ENCODE results near the gene CT47C1.

CT47C1 gene

DNA sequence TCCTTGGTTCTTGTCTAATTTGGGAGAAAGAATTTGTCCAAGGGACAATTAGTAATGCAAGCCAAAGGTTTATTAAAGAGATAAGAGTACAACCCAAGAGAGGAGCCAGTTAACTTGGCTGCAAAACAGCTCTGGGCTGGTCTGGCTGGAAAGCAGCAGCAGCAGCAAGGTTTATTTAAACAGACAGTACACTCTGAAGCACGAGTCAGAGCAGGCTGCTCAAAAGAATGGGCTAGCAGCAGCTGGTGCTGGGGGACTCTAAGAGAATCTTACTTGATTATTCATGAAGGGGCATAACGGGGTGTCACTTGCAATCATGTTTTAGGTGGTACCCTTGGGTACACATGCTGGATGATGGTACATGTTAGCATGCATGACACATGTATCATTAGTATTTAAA is 17.1 kb upstream of the CT47C1 start (continued):
- TF ChIP-seq, protein P1, sequence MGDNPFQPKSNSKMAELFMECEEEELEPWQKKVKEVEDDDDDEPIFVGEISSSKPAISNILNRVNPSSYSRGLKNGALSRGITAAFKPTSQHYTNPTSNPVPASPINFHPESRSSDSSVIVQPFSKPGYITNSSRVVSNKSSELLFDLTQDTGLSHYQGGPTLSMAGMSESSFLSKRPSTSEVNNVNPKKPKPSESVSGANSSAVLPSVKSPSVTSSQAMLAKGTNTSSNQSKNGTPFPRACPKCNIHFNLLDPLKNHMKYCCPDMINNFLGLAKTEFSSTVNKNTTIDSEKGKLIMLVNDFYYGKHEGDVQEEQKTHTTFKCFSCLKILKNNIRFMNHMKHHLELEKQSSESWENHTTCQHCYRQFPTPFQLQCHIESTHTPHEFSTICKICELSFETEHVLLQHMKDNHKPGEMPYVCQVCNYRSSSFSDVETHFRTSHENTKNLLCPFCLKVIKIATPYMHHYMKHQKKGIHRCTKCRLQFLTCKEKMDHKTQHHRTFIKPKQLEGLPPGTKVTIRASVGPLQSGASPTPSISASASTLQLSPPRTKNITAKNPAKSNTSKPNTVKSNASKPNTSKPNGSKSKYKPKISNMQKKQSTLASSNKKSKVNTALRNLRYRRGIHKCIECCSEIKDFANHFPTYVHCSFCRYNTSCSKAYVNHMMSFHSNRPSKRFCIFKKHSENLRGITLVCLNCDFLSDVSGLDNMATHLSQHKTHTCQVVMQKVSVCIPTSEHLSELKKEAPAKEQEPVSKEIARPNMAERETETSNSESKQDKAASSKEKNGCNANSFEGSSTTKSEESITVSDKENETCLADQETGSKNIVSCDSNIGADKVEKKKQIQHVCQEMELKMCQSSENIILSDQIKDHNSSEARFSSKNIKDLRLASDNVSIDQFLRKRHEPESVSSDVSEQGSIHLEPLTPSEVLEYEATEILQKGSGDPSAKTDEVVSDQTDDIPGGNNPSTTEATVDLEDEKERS (tag by site-specific recombination; IDR thresholded peaks at IDR 0.05): no peak

DNA sequence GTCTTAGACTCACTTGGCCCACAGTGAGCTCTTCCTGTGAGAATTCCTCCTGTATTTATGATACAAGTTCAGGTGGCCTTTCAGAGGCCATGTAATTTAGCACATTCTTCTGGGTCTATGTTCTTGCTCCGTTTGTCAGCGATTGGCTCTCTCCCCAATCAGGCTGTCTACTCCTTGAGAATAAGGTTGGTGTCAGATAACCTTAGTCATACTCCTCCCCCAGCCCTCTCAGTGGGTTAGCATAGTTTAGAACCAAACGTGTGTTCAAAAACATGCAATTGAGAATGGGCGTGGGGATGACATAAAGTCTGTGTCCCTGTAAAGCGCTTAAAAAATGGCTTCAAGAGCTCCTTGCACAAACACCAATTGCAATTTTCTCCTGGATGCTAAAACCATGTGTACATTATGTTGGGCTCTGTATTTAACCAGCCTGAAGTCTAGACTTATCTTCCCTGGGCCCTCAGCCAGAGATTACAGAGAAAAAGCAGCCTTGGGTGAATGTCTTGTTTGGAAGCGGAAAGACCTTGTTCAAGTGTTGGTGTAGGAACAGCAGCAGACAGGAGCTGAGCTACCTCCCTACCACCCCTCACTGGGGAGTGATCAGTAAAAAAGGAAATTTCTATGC is 9.9 kb upstream of the CT47C1 start:
- Histone ChIP-seq H3K4me1 (ENCODE audit: control insufficient read depth, insufficient read depth, low read length) (no peaks in the 10 kb centered on the region), H3K36me3 (ENCODE audit: control insufficient read depth in 2 of 2, insufficient read depth in 1 of 2, low read length in 2 of 2) (no peaks in the 10 kb centered on the region), H3K4me3 (ENCODE audit: low read depth, low read length) (no peak overlapping the region), H3K9me3 (ENCODE audit: control insufficient read depth, insufficient read depth, low read depth, low read length) (no peaks in the 10 kb centered on the region), H3K27ac (ENCODE audit: extremely low read depth, low read depth, low read length) (no peak overlapping the region)
- ChIA-PET POLR2A (no interaction called here), CTCF (interaction anchor here (0.6 to 7.7 kb wide), 6 partner anchors 58 to 295 kb away, joined by 3 to 42 read pairs (median 4); no protein-coding TSS in a partner anchor)
- TF ChIP-seq KLF9 (tag by site-specific recombination; IDR thresholded peaks at IDR 0.05; ENCODE audit: low read depth) (no peak), ZNF610 (tag by site-specific recombination; IDR thresholded peaks at IDR 0.05; ENCODE audit: borderline replicate concordance) (no peak), ZNF629 (tag by site-specific recombination; IDR thresholded peaks at IDR 0.05) (0 out of 2 replicates have a peak, but pooled peaks have one; percentile 14), ZBTB17 (tag by site-specific recombination; IDR thresholded peaks at IDR 0.05) (peak; percentile 30; the same call in 1 of the 2 replicates), SP7 (tag by site-specific recombination; IDR thresholded peaks at IDR 0.05) (peak; percentile 75), MZF1 (tag by site-specific recombination; IDR thresholded peaks at IDR 0.05; ENCODE audit: borderline replicate concordance) (no peak), ZNF423 (tag by site-specific recombination; IDR thresholded peaks at IDR 0.05) (no peak), ZBTB20 (tag by site-specific recombination; IDR thresholded peaks at IDR 0.05) (peak; percentile 23; the same call in 1 of the 2 replicates), TRIM28 (IDR thresholded peaks at IDR 0.05; ENCODE audit: borderline replicate concordance, low read length) (peak; percentile 86)
- TF ChIP-seq, protein P2, sequence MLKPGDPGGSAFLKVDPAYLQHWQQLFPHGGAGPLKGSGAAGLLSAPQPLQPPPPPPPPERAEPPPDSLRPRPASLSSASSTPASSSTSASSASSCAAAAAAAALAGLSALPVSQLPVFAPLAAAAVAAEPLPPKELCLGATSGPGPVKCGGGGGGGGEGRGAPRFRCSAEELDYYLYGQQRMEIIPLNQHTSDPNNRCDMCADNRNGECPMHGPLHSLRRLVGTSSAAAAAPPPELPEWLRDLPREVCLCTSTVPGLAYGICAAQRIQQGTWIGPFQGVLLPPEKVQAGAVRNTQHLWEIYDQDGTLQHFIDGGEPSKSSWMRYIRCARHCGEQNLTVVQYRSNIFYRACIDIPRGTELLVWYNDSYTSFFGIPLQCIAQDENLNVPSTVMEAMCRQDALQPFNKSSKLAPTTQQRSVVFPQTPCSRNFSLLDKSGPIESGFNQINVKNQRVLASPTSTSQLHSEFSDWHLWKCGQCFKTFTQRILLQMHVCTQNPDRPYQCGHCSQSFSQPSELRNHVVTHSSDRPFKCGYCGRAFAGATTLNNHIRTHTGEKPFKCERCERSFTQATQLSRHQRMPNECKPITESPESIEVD (tag by site-specific recombination; IDR thresholded peaks at IDR 0.05): peak; percentile 70
- TF ChIP-seq, protein P3, sequence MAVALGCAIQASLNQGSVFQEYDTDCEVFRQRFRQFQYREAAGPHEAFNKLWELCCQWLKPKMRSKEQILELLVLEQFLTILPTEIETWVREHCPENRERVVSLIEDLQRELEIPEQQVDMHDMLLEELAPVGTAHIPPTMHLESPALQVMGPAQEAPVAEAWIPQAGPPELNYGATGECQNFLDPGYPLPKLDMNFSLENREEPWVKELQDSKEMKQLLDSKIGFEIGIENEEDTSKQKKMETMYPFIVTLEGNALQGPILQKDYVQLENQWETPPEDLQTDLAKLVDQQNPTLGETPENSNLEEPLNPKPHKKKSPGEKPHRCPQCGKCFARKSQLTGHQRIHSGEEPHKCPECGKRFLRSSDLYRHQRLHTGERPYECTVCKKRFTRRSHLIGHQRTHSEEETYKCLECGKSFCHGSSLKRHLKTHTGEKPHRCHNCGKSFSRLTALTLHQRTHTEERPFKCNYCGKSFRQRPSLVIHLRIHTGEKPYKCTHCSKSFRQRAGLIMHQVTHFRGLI (tag by site-specific recombination; IDR thresholded peaks at IDR 0.05): peak; percentile 79; the same call in 1 of the 2 replicates
- TF ChIP-seq, protein P4, sequence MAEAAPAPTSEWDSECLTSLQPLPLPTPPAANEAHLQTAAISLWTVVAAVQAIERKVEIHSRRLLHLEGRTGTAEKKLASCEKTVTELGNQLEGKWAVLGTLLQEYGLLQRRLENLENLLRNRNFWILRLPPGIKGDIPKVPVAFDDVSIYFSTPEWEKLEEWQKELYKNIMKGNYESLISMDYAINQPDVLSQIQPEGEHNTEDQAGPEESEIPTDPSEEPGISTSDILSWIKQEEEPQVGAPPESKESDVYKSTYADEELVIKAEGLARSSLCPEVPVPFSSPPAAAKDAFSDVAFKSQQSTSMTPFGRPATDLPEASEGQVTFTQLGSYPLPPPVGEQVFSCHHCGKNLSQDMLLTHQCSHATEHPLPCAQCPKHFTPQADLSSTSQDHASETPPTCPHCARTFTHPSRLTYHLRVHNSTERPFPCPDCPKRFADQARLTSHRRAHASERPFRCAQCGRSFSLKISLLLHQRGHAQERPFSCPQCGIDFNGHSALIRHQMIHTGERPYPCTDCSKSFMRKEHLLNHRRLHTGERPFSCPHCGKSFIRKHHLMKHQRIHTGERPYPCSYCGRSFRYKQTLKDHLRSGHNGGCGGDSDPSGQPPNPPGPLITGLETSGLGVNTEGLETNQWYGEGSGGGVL (tag by site-specific recombination; IDR thresholded peaks at IDR 0.05): no peak

DNA sequence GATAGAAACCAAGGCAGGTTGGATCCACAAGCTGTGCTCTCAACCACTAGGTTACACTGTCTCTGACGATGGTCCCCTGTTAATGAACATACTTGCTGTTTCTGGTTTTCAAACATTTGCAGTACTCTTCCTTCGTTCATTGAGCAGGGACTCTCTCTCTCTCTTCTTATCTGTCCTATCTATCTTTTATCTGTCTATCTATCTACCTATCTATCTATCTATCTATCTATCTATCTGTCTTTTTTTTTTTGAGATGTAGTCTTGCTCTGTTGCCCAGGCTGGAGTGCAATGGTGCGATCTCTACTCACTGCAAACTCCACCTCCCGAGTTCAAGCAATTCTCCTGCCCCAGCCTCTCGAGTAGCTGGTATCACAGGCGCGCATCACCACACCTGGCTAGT is 9.4 kb upstream of the CT47C1 start:
- H3K9me3 ChIP-seq (ENCODE audit: control insufficient read depth, insufficient read depth, low read depth, low read length): no peaks in the 10 kb centered on the region
- ChIA-PET POLR2A (no interaction called here), CTCF (interaction anchor here (0.7 to 7.7 kb wide), 3 partner anchors 37 to 132 kb away, joined by 3 to 42 read pairs (median 6); no protein-coding TSS in a partner anchor)
- no peaks in the 10 kb centered on the region for H3K4me1 ChIP-seq (ENCODE audit: control insufficient read depth, insufficient read depth, low read length)
- H3K4me3 ChIP-seq (ENCODE audit: low read depth, low read length): no peak overlapping the region
- no peaks in the 10 kb centered on the region for H3K36me3 ChIP-seq (ENCODE audit: control insufficient read depth in 2 of 2, insufficient read depth in 1 of 2, low read length in 2 of 2)
- no peak overlapping the region for H3K27ac ChIP-seq (ENCODE audit: extremely low read depth, low read depth, low read length)
- no peak for TF ChIP-seq ZSCAN30 (tag by site-specific recombination; IDR thresholded peaks at IDR 0.05)
- TF ChIP-seq ZNF707 (tag by site-specific recombination; IDR thresholded peaks at IDR 0.05): no peak
- no peak for TF ChIP-seq ZNF521 (tag by site-specific recombination; IDR thresholded peaks at IDR 0.05)
- no peak for TF ChIP-seq MYNN (tag by site-specific recombination; IDR thresholded peaks at IDR 0.05; ENCODE audit: borderline replicate concordance)
- TF ChIP-seq, protein P5, sequence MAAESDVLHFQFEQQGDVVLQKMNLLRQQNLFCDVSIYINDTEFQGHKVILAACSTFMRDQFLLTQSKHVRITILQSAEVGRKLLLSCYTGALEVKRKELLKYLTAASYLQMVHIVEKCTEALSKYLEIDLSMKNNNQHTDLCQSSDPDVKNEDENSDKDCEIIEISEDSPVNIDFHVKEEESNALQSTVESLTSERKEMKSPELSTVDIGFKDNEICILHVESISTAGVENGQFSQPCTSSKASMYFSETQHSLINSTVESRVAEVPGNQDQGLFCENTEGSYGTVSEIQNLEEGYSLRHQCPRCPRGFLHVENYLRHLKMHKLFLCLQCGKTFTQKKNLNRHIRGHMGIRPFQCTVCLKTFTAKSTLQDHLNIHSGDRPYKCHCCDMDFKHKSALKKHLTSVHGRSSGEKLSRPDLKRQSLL (tag by site-specific recombination; IDR thresholded peaks at IDR 0.05): no peak
- no peak for TF ChIP-seq ZNF132 (tag by site-specific recombination; IDR thresholded peaks at IDR 0.05; ENCODE audit: borderline replicate concordance)
- TF ChIP-seq, protein P6, sequence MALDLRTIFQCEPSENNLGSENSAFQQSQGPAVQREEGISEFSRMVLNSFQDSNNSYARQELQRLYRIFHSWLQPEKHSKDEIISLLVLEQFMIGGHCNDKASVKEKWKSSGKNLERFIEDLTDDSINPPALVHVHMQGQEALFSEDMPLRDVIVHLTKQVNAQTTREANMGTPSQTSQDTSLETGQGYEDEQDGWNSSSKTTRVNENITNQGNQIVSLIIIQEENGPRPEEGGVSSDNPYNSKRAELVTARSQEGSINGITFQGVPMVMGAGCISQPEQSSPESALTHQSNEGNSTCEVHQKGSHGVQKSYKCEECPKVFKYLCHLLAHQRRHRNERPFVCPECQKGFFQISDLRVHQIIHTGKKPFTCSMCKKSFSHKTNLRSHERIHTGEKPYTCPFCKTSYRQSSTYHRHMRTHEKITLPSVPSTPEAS (tag by site-specific recombination; IDR thresholded peaks at IDR 0.05): no peak
- no peak for TF ChIP-seq ZFHX2 (tag by site-specific recombination; conservative IDR thresholded peaks at IDR 0.05)
